Measurements from ENCODE around the gene RWDD3.
A peak's percentile ranks its signal among the peaks of the same experiment; 100 is the strongest.

The RWDD3 gene

GRCh38 chr1:95233737-95234500 is at the start of gene RWDD3:
TSS of gene RWDD3 (plus strand) at chr1:95234210. CDS start at chr1:95234231, 21 bp downstream.
- DNase-seq, result peak; percentile 92

- DNase-seq, result no peak
Observed at GRCh38 chr1:95186149-95186548, 47.9 kb upstream of the RWDD3 start.

DNA sequence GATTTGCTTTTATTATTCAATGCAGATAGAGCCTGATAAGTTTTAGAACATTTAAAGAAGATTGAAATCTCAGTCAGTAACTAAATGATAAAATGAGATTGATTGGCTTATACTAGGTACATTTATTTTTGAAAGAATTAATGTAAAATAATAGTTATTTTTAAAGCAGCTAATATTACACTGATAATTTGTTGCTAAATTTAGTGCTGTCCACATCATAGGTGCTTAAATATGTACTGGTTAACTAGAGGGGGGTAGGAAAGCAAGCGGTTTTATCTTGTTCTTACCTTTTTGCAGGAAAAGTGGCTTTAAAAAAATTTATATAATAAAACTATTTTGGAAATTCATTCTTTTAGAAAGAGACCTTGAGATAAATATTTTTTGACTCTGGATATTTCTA is 40.4 kb upstream of the RWDD3 start:
- DNase-seq, result no peak

GRCh38 chr1:95195046-95195445 is 39.0 kb upstream of the RWDD3 start:
- no peak for DNase-seq

GRCh38 chr1:95196017-95196416 is 38.0 kb upstream of the RWDD3 start:
- DNase-seq, result no peak

DNA sequence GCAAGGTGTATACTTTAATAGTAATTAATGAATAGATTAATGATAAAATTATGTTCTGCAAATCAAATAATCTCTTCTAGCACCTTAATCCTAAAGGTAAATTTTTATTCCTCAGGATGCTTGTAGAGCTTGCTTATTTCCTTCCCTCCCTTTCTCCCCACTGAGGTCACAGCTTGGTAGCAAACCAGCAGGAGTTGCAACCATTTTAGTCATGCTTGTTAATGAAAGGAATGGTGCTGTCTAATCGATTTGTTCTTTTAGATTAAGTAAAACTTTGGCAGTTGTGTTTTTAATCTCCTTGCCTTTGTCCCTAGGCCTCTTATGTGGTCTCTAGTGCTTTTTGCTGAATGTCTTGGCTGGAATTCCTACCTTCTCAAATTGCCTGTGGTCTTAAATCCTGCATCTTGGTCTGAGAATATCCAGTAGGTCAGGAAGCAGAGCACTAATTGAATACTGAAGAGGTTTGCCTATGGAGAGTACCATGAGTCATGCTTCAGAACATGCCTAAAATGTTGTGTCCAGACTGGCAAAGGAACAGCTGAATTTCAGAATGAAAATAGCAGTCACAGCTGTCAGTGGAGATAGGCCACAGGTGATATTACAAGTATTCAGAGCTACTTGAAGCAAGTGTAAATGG is 36.3 kb upstream of the RWDD3 start:
- no peak for DNase-seq

DNA sequence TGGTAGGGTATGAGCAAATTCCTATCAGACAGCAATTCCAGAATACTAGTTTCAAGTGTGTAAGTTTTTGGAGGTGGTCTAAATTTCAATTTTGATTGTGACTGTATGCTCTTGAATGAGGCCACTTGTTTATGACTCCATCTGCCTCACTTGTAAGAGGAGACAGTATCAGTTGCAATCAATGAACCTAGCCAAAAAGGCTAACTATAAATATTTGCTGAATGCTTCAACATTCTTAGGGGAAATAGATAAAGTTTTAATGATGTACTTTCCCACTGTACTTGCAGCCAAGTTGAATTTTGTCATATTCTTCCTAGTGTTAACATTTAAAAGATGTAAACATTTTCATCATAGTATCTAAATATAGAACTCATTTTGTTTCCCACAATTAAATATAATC is 32.1 kb upstream of the RWDD3 start:
- DNase-seq, result no peak

DNA sequence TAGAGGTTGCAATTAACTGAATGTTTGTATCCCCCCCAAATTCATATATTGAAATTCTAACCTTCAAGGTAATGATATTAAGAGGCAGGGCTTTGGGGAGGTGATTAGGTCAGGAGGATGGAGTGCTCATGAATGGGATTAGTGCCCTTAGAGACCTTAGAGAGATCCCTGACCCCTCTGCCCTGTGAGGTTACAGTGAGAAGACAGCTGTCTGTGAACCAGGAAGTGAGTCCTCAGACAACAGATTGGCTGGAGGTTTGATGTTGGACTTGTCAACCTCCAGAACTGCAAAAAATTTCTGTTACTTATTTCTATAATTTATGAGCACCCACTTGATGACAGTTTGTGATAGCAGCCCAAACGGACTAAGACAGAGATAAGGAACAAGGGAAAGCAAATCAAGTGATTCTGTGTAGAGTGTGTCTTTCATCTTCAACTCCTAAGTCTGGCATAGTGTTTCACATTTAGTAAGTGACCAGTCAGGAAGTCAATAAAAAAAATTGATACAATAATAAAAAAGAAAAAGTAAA is 30.0 kb upstream of the RWDD3 start:
- no peak for DNase-seq

DNA sequence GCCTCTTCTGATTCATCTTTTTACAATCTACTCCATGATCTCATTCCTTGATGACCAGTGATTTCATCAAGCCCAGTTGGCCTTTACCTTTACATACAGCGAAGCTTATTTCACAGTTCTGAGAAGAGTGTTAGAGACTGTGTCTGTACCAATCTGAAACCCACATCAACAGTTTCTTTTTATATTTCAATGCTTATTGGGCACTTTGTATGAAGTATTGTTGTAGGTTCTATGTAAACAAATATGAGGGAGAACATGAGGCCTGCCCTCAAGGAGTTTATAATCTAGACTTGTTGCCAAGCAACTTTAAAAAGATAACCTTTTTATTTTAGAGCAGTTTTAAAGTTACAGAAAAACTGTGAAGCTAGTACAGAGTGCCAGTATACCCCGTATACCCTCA is 27.5 kb upstream of the RWDD3 start:
- DNase-seq, result no peak

DNA sequence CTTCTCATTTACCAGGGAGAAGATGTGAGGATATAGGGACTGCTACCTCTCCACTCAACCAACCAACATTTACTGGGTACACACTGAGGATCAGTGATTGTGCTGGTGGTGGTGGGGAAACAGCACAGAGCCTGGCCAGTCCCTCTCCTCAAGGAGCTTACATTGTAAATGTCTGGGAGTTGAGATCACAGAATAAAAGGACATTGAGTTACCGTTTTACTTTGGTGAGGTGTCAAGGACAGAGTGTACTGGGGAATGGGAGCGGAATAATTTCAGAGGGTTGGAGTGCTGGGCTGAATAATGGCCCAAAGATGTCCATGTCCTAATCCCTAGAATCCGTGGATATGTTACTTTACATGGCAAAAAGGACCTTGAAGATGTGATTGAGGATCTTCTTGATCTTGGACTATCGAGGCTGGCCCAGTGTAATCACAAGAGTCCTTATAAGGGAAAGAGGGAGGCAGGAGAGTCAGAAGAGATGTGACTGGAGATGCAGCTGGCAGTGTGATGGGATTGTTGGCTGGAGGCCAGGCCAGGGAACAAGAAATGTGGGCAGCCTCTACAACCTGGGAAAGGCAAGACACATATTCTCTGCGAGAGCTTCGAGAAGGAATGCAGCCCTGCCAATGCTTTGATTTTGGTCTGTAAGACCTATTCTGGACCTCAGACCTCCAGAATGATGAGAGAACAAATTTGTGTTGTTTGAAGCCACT is 26.6 kb upstream of the RWDD3 start:
- no peak for DNase-seq

DNA sequence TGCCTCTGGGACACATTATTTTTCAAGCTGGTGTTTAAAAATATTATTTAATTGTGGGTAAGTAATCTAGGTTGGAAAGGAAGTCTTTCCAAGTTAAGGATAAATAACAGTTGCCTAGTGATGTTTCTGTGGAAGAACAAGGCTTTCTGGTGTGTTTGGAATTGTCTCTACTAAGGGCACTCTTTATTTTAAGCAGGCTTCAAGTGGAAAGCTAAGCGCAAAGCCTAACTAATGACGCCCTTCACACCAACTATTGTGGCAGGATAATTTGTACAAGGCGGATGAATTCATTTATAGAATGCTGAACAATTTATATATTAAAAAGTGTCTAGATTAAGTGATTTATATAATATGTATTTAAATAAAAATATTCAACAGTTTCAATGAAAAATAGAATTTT is 25.1 kb upstream of the RWDD3 start:
- DNase-seq, result no peak

GRCh38 chr1:95209291-95209690 is 24.7 kb upstream of the RWDD3 start:
- no peak for DNase-seq

- DNase-seq, result no peak
Observed at GRCh38 chr1:95216292-95216990, 17.6 kb upstream of the RWDD3 start.

GRCh38 chr1:95217371-95217770 is 16.6 kb upstream of the RWDD3 start:
- no peak for DNase-seq

GRCh38 chr1:95219407-95219806 is 14.6 kb upstream of the RWDD3 start:
- DNase-seq, result no peak

- no peak for DNase-seq
Observed at GRCh38 chr1:95221306-95221705, 12.7 kb upstream of the RWDD3 start.

DNA sequence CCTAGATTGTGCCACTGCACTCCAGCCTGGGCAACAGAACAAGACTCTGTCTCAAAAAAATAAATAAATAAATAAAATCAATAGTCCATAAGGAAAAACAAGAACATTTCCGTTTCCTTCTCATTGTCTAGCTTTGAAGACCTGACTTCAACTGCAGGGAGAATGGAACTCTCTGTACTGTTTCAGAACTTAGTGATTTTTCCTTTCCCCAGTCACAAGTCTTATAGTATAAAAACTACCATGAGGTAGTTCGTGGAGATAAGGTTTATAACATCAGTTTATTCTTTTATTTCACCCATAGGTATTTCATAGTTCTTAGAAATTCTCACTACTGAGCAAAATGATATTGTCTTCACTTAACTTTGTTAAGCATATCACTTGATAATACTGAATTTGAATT is 11.4 kb upstream of the RWDD3 start:
- DNase-seq, result no peak

- no peak for DNase-seq
Observed at GRCh38 chr1:95223110-95223509, 10.9 kb upstream of the RWDD3 start.

DNA sequence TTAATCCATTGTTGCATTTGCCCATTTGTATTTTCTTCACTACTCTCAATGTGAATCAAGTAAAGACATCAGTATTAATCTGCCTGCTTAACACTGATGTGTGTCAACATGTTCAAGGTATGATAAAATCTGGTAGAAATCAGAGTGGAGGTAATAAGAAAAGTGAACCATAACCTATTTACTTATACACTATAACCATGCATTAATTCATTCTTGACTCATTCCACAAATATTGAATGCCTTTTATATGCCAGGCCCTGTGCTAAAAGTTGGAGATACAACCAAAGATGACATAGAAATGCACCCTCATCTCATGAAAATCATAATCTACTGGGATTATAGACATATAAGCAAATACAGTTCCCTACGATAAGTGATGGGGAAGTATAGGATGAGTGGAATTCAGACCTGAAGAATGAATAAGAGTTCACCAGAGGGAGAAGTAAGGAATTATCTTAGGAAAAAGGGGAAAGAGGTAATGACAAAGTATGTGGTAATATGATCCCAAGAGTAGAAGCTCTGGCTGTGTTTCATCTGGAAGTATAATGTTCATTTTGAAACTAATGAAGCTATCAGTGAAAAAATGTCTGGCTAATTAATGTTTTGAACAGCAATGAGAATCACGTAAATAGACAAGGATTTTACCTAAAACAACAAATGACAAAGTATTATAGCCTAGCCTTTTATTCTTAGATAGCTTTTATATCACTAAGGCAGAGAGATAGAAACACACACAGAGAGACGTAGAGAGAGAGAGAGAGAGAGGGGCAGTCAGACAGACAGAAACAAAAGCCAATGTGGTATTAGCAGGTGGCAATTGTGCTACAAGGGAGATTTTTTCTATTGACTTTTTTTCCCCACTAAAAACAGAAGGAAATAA is 7.0 kb upstream of the RWDD3 start:
- no peak for DNase-seq

GRCh38 chr1:95229037-95229436 is 5.0 kb upstream of the RWDD3 start:
- DNase-seq, result no peak

- no peak for DNase-seq
Observed at GRCh38 chr1:95229706-95230105, 4.3 kb upstream of the RWDD3 start.

GRCh38 chr1:95230256-95230655 is 3.8 kb upstream of the RWDD3 start:
- DNase-seq, result no peak
